DMS153 treated with DMSO at 0.1 percent for 48 hours (cell line): ENCODE data around the gene MISFA.
"Not testable (repeated sequence)": the region's sequence is repeated elsewhere in the genome, so short reads cannot be mapped to it uniquely, and the experiment has no call there.

Source experiments
- DNase-seq: peaks from one replicate; lab custom pipeline; 2025; ENCODE audit not compliant: unreplicated experiment; lab: John Stamatoyannopoulos, UW

The MISFA gene

DNA sequence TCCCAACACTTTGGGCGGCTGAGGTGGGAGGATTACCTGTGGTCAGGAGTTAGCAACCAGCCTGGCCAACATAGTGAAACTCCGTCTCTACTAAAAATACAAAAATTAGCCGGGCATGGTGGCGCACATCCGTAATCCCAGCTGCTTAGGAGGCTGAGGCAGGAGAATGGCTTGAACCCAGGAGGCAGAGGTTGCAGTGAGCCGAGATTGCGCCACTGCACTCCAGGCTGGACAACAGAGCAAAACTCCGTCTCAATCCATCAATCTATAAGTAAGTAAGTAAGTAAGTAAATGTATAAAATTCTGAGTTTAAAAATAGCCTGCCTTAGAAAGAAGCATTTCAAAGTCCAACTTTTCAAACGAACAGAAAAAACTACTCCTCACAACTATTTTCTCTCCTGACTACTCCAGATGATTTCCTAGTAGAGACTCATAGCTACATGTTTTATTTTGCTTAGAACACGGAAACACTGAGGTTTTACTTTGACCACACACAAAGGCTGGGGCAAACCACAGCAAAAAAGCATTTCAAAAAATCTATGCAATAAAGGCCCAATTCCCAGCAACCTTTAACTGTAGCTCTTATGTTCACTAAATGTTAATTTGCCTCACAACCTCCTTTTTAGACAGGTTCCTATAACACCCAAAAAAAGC is 18.2 kb downstream of the MISFA start:
- DNase-seq, result no peak

DNA sequence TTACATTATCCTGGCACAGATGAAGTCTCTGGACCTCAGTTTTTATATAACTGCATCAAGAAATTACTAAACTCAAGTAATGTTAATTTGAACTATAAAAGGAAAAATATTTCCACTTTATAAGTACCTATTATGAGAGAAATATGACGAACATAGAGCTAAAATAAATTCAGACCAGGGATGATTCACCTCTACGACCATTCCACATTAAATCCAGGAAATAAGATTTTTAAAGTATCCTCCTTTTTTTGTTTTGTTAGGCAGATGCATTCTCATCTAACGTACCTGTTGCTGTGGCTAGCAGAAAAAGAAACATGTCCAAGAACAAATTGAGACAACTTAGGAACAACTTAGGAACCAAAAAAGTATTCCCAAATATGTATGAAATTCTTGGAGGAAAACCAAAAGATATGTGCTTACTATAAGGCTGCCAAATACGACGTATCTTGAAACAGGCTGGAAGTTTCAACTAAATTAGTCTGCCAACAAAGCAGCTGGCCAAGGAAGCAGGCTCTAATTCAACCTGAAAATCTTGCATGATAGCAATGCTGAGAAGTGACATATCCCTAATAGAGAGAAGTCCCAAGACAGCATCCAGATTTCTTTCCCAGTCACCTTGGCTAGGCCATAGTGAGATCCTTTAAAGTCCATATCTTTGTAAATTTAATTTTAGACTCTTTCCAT is 18.9 kb downstream of the MISFA start:
- no peak for DNase-seq

DNA sequence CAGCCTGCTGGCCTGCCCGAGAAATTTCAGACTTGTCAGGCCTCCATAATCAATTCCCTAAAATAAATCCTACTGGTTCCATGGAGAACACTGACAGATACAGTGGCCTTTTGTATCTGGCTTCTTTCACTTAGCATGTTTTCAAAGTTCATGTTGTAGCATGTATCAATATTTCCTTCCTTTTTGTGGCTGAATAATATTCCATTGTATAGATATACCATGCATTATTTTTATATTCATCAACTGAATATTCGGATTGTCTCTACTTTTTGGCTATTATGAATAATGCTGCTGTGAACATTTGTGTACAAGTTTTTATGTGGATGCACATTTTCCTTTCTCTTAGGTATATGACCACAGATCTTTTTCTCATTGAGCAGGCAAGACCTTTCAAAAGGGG is 24.1 kb downstream of the MISFA start:
- no peak for DNase-seq

DNA sequence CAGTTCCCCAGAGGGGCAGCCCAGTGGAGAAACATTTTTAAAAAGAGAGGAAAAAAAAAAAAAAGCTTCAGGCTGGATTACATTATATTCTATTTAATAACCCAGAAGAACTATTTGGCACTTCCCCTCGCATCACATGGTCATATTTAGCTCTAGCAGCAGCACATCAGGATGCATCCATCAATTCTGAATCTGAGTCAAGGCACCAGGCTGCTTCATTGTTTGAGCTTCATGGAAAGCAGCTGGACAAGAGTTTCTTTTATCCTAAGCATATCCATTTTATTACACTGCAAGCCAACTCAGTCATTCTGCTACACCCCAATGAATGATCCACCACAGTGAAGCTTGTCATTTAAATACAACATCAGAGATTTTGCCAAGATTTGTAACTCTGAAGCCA is 24.6 kb downstream of the MISFA start:
- no peak for DNase-seq

DNA sequence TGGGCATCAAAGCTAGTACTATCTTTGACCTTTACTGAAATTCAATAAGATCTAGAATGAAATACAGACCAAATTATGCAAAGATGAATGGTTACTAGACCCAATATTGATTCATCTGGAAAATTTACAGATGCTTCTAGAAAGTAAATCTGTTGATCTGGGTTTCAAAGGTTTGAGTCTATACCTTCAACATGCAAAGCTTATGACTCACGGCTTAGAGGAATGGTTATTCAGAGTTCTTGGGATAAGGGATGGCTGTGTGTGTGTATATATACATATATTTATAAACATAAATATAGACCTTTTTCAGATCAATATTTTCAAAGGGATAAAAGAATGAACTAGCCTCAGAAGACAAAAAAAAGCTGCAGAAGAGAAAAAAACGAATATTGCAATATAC is 33.3 kb downstream of the MISFA start:
- no peak for DNase-seq

DNA sequence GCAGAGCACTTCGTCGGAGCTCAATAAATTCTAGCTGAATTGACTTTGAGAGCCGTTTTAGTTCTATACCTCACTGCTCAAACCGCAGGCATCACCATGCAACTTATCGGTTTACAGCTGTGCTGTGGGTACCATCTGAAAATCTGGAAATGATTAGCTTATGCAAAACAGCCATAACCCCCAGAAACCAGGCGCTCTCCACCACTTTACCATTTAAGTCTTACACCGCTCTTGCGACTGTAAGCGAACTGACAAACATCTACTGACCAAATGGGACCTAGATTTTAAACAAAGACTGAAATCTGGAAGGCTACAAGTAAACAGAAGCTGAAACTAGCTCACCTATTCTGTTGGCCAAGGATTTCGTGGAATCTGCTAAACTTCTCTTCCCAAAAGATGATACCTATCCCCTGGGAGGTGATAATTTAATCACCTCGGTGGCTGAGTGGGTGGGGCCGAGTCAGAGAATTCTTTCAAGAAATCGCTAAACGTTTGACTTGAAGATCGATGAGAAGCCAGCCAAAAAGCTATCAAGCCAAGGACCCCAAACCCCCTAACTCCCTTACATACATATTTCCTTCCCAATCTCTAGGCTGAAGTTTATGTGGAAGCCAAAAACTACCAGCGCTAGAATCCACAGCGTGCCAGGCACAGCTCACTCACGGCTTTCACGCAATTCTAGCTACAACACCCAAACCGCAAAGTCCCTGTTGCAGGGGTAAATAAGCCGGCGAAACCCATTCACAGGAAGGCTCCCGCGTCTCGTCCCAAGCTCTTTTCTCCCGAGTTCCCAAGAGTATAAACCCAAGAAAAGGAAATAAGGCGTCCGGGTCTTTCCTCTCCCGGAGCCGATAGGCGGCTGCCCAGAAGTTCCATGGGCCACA is 33.9 kb downstream of the MISFA start:
- DNase-seq, result no peak

DNA sequence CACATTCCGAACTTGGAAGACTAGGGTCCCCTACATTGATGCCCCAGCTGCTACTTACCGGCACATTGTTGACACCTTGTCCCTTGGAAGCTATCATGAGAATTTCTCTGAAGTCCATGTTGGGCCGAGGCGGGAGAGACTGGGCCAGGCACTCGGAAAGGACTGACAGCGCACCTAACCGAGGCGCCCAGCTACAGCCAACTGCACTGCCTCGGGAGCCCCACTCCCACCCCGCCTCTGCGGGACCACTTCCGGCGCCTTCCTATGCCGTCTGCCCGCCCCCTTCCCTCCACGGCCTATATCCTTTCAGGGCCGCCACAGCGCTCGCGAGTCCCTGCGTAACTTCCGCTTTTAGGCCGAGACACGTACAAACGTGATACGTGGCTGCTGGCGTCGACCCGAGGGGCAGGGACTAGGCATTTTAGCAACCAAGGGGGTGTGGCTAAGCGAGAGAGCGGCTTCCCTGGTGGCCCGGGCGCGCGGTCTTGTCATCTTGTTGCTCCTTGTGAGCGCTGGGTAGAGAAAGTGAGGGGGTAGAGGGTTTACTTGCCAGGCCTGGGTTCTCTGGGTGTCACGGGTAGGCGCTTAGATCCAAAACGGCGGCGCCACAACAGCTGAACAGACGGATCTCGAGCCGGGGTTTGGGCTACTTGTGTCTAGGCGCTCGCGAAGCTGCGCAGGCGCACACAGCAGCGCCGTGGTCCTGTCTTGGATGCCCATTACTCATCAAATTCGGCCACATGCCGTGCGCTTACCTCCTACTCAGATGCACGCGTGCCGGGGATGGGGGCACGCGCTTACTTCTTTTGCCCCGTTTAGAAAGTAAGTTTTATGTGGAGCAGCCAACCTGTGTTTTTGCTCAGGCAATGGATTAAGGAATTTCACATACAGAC is 34.8 kb downstream of the MISFA start, which contains the start of gene SPTY2D1:
Gene SPTY2D1, minus strand, starts transcription at position 203 of the 893 bp plus-strand sequence. Its CDS starts 85 bp downstream, at position 118.
- DNase-seq, result peak; percentile 97

DNA sequence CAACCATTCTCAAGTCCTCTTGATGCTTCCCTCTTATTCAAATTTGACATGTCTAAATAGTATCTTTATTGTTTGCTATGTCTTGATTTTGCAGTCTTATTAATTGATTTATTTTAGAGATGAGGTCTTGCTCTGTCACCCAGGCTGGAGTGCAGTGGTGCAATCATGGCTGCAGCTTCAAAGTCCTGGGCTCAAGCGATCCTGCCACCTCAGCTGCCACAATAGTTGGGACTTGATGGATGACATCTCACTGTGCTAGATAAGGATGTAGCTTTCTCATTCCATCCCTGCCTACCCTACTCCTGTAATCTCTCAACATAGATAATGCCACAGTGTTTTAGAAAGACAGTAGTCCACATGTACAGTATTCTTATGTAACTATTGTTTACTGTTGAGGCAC is 42.1 kb downstream of the MISFA start:
- no peak for DNase-seq

DNA sequence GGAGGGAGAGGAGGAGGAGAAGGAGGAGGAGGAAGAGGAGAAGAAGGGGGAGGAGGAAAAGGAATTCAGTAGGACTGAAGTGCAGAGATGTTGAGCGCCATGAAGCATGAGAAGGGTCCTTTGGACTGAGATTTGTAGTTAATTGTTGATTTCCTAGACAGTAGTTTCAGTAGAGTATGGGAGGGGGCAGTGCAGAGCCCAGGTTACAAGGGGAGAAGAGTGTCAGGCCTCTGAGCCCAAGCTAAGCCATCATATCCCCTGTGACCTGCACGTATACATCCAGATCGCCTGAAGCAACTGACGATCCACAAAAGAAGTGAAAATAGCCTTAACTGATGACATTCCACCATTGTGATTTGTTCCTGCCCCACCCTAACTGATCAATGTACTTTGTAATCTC is 43.4 kb downstream of the MISFA start:
- not testable (repeated sequence) for DNase-seq

DNA sequence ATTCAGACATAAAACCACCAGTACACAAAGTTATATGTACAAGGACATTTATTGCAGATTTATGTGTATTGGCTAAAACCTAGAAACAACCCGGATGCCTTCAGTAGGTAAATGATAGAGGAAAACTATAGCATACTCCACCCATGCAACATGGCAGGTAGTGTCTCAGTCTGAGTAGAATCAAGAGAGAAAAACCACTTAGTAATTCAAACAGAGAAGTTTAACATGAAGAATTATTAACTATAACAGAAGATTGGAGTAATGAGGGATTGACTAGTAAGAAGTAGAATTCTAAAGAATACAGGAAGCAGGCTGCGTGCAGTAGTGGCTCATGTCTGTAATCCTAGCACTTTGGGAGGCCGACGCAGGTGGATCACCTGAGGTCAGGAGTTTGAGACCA is 50.8 kb downstream of the MISFA start:
- DNase-seq, result no peak

DNA sequence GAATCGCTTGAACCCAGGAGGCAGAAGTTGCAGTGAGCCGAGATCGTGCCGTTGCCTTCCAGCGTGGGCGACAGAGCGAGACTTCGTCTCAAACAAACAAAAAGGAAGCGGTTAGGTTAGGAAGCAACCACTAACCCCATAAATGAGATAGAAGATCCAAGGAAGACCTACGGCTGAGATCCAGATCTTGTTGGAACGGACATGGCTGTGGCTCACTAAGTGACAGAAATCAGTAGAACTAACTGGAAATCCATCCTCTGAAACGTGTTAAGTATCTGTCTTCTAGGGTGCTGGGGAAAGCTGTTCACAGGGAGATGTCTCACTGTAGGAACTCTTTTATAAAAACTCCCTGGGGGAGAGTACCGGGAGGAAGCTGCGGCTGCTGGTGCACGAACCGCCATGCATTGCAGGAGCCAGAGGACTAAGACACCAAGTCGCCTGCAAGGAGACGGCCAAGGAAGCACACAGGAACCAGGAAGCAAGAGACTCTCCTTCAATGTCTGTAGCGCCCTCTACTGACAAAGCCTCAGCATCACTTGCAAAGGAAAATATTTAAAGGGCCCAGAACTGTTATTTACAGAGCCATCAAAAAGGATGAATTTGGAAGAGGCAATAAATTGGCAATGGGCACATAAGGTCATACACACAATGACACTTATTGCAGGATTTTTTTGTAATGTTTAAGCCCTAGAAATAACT is 51.4 kb downstream of the MISFA start:
- DNase-seq, result no peak
